Colonic mucosa (tissue), 4 donors: Measurements from ENCODE around the gene HCK. TPM values are rescaled to one million over a fixed set of nuclear protein-coding genes. Genes with fewer than 3 reads are reported as not detected.

Experiments used
- DNase-seq: peaks from one replicate; pipeline ENCODE4 v3.0.0-alpha.2; 2020
- H3K27ac ChIP-seq: fragments of 200-600 bp; one replicate; pipeline ENCODE4 v1.8.0; 2021
- H3K27me3 ChIP-seq: fragments of 200-600 bp; one replicate; pipeline ENCODE4 v1.8.0; 2021
- H3K36me3 ChIP-seq: fragments of 200-600 bp; one replicate; pipeline ENCODE4 v1.8.0; 2021
- H3K4me1 ChIP-seq: fragments of 200-600 bp; one replicate; pipeline ENCODE4 v1.8.0; 2021; ENCODE audit warnings: mild to moderate bottlenecking
- H3K4me3 ChIP-seq: fragments of 200-600 bp; one replicate; pipeline ENCODE4 v1.8.0; 2021
- H3K9ac ChIP-seq, 2 donors: one replicate each; pipeline ENCODE4 v1.7.0; 2013; ENCODE audit warnings: control low read depth in 2 of 2, low read depth in 2 of 2, low read length in 2 of 2
- H3K9me3 ChIP-seq: fragments of 200-600 bp; one replicate; pipeline ENCODE4 v1.8.0; 2021
- intact Hi-C: fragments of 100-400 bp; cut with DNase I; formaldehyde crosslinking; loops from one replicate; pipeline ENCODE4 v1.14.1; 2022
- total RNA-seq, 2 donors: library from RNA; stranded (reverse); fragmentation: NEBNext Ultra II Directional in 1 of 2; extraction: Animal tissue kit (Norgen Biotek cat#: 25700) in 1 of 2; gene quantifications; one replicate each; pipeline ENCODE4 v1.2.1, GENCODE V29; 2021
- TF ChIP-seq, protein P1 (sequence below): fragments of 200-600 bp; IDR thresholded peaks from one replicate; pipeline ENCODE4 v1.8.0; 2022; ENCODE audit warnings: antibody characterized with exemption, mild to moderate bottlenecking
- donor health status: healthy.
- donor health status: DM: no; HTN: no; CAD: no.
- donor health status: DM: no; HTN: no; CAD: no.

The HCK gene
- total RNA-seq, 2 donors from 2014 or later, result 3.7 to 6.6 TPM

DNA sequence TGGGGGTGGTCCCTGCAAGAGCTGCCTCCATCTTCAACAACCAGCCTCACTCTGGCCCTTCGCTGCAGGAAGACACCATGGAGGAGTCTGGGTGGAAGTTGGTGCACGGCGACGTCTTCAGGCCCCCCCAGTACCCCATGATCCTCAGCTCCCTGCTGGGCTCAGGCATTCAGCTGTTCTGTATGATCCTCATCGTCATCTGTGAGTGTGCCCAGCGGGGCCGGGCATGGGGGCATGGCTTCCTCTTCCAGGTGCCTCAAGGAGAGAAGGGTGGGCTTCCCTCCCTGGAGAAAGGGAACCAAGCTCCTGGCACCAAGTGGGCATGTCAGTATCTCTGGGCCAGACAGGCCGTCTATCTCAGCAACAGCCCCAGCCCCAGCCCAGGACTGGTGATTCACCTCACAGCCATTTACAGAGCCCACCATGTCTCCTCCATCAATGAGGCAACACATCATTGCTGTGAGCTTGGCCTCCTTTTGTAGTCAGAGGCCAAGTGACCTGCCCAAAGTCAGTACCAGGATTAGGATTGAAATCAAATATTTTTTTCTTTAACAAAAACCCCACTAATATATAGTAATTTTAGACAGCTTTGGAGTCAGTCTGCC lies 97.6 kb downstream of the HCK start:
- no peaks in the 10 kb centered on the region for H3K27me3 ChIP-seq
- TF ChIP-seq, protein P1, sequence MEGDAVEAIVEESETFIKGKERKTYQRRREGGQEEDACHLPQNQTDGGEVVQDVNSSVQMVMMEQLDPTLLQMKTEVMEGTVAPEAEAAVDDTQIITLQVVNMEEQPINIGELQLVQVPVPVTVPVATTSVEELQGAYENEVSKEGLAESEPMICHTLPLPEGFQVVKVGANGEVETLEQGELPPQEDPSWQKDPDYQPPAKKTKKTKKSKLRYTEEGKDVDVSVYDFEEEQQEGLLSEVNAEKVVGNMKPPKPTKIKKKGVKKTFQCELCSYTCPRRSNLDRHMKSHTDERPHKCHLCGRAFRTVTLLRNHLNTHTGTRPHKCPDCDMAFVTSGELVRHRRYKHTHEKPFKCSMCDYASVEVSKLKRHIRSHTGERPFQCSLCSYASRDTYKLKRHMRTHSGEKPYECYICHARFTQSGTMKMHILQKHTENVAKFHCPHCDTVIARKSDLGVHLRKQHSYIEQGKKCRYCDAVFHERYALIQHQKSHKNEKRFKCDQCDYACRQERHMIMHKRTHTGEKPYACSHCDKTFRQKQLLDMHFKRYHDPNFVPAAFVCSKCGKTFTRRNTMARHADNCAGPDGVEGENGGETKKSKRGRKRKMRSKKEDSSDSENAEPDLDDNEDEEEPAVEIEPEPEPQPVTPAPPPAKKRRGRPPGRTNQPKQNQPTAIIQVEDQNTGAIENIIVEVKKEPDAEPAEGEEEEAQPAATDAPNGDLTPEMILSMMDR, result no peak
- intact Hi-C loops, result no loop called here
- H3K36me3 ChIP-seq, result peaks cover 5% of the 10 kb centered on the region
- H3K4me1 ChIP-seq, result no peaks in the 10 kb centered on the region
- no peaks in the 10 kb centered on the region for H3K9me3 ChIP-seq
- H3K4me3 ChIP-seq, result no peak overlapping the region
- DNase-seq, result no peak
- no peak overlapping the region for H3K27ac ChIP-seq
- no peak overlapping the region for H3K9ac ChIP-seq

DNA sequence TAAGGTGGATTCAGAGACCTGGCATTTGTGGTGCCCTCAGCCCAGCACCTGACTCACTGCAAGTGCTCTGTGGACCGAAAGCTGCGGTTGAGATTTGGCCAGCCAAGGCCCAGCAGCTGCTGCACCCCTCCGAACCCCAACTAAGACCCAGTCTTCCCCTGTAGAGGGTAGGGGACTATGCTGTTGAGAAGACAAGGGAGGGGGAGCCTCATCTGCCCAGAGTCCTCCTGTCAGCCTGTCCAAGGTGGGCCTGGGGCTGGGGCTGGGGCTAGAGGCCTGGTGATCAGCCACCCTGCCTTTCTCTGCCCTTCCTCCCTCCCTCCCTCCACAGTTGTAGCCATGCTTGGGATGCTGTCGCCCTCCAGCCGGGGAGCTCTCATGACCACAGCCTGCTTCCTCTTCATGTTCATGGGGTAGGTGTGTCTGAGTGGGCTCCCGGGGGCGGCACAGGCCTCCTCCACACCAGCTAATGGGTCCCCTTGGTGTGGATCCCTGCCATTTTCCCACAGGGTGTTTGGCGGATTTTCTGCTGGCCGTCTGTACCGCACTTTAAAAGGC lies 98.3 kb downstream of the HCK start:
- no peaks in the 10 kb centered on the region for H3K27me3 ChIP-seq
- no peaks in the 10 kb centered on the region for H3K4me1 ChIP-seq
- H3K9me3 ChIP-seq, result no peaks in the 10 kb centered on the region
- TF ChIP-seq, protein P1, result no peak
- intact Hi-C loops, result no loop called here
- no peak overlapping the region for H3K4me3 ChIP-seq
- no peaks in the 10 kb centered on the region for H3K36me3 ChIP-seq
- no peak for DNase-seq
- no peak overlapping the region for H3K27ac ChIP-seq
- no peak overlapping the region for H3K9ac ChIP-seq

Other genes with a start within 250 kb of the HCK start
- gene MYLK2, start 232.9 kb upstream of the HCK start, total RNA-seq, result under 1 TPM; 0.11 to 0.20 TPM
- under 1 TPM; 0.20 to 0.48 TPM for gene FOXS1, start 206.6 kb upstream of the HCK start, total RNA-seq
- gene DUSP15, start 181.7 kb upstream of the HCK start, total RNA-seq, result under 1 TPM; 0.59 to 0.74 TPM
- not detected for gene TTLL9, start 181.6 kb upstream of the HCK start, total RNA-seq
- 10 to 100 TPM in 1 of 2 donors, 1 to 10 TPM in 1; 9.9 to 14.6 TPM for gene PDRG1, start 100.2 kb upstream of the HCK start, total RNA-seq
- under 1 TPM; 0.07 to 0.16 TPM for gene XKR7, start 84.1 kb upstream of the HCK start, total RNA-seq
- 1 to 10 TPM; 1.1 to 1.2 TPM for gene CCM2L, start 41.8 kb upstream of the HCK start, total RNA-seq
- 10 to 100 TPM; 76.7 to 79.9 TPM for gene TM9SF4, start 57.5 kb downstream of the HCK start, total RNA-seq
- 10 to 100 TPM; 17.7 to 18.6 TPM for gene PLAGL2, start 155.5 kb downstream of the HCK start, total RNA-seq
- gene POFUT1, start 155.6 kb downstream of the HCK start, total RNA-seq, result 10 to 100 TPM; 26.9 to 36.3 TPM
- gene KIF3B, start 225.4 kb downstream of the HCK start, total RNA-seq, result 10 to 100 TPM; 41.7 to 49.2 TPM